Inferior parietal cortex (tissue), 1 donor: ENCODE measurements around the gene MORN5.

Experiments
- DNase-seq: peaks from one replicate; pipeline ENCODE4 v3.0.0-alpha.2; 2016; ENCODE audit errors: extremely low spot score

MORN5 gene

GRCh38 chr9:122214507-122214906 is 54.8 kb downstream of the MORN5 start:
- no peak for DNase-seq

- DNase-seq = no peak
These were observed 56.0 kb downstream of the MORN5 start for GRCh38 chr9:122215663-122216062.

- no peak for DNase-seq
These were observed 56.6 kb downstream of the MORN5 start for GRCh38 chr9:122216138-122216797.

- DNase-seq = no peak
These were observed 57.2 kb downstream of the MORN5 start for GRCh38 chr9:122216798-122217418.

GRCh38 chr9:122217640-122218039 is 57.9 kb downstream of the MORN5 start:
- DNase-seq = no peak

GRCh38 chr9:122218071-122218934 is 58.6 kb downstream of the MORN5 start:
- DNase-seq = no peak

GRCh38 chr9:122218935-122219855 is 59.5 kb downstream of the MORN5 start:
- no peak for DNase-seq

GRCh38 chr9:122219856-122220672 is 60.4 kb downstream of the MORN5 start:
- DNase-seq = no peak

- DNase-seq = no peak
These were observed 61.0 kb downstream of the MORN5 start for GRCh38 chr9:122220673-122221182.

GRCh38 chr9:122221183-122221811 is 61.6 kb downstream of the MORN5 start:
- DNase-seq = no peak

- no peak for DNase-seq
These were observed 63.1 kb downstream of the MORN5 start for GRCh38 chr9:122222791-122223190.

GRCh38 chr9:122223435-122223834 is 63.7 kb downstream of the MORN5 start:
- no peak for DNase-seq

- DNase-seq = no peak
These were observed 65.8 kb downstream of the MORN5 start for GRCh38 chr9:122225312-122226141.

GRCh38 chr9:122226142-122226757 is 66.5 kb downstream of the MORN5 start:
- DNase-seq = no peak

- no peak for DNase-seq
These were observed 67.3 kb downstream of the MORN5 start for GRCh38 chr9:122226758-122227574.

GRCh38 chr9:122227575-122227900 is 67.8 kb downstream of the MORN5 start:
- no peak for DNase-seq

GRCh38 chr9:122228191-122228567 is 68.5 kb downstream of the MORN5 start:
- no peak for DNase-seq
